Thyroid gland (tissue), 4 donors: ENCODE results near the gene GHRHR.

Experiments used
- CTCF ChIP-seq, 6 experiments: fragments of 200-600 bp in 3 of 6; fragments of 450-650 bp in 3 of 6; sonication (generic) in 3 of 6; IDR thresholded peaks; one replicate each; pipeline ENCODE4 v1.5.1; 2016 to 2019; ENCODE audit warnings: antibody characterized with exemption in 6 of 6, mild to moderate bottlenecking in 2 of 6, inconsistent platforms in 1 of 6, moderate library complexity in 1 of 6
- POLR2A ChIP-seq, 2 donors: fragments of 450-650 bp; IDR thresholded peaks; one replicate each; pipeline ENCODE4 v1.6.1; 2017; ENCODE audit warnings: antibody characterized with exemption in 2 of 2, mild to moderate bottlenecking in 2 of 2, moderate library complexity in 1 of 2

- TF ChIP-seq POLR2A (IDR thresholded peaks at IDR 0.05) (no peak), CTCF (IDR thresholded peaks at IDR 0.05) (no peak)
Measured at GRCh38 chr7:30931929-30932540, 31.7 kb upstream of the GHRHR start.
